Stimulated activated CD4-positive, alpha-beta T cell treated with anti-CD3 and anti-CD28 coated beads, Interleukin-4, amount 100 ng/mL, for 4 hours (primary cell): ENCODE results near the gene DDX11.
"Not testable (repeated sequence)": the region's sequence is repeated elsewhere in the genome, so short reads cannot be mapped to it uniquely, and the experiment has no call there.

ENCODE experiments used
- DNase-seq, 2 experiments: peaks; one replicate each; pipeline ENCODE4 v3.0.0-alpha.2; 2020

The DDX11 gene

DNA sequence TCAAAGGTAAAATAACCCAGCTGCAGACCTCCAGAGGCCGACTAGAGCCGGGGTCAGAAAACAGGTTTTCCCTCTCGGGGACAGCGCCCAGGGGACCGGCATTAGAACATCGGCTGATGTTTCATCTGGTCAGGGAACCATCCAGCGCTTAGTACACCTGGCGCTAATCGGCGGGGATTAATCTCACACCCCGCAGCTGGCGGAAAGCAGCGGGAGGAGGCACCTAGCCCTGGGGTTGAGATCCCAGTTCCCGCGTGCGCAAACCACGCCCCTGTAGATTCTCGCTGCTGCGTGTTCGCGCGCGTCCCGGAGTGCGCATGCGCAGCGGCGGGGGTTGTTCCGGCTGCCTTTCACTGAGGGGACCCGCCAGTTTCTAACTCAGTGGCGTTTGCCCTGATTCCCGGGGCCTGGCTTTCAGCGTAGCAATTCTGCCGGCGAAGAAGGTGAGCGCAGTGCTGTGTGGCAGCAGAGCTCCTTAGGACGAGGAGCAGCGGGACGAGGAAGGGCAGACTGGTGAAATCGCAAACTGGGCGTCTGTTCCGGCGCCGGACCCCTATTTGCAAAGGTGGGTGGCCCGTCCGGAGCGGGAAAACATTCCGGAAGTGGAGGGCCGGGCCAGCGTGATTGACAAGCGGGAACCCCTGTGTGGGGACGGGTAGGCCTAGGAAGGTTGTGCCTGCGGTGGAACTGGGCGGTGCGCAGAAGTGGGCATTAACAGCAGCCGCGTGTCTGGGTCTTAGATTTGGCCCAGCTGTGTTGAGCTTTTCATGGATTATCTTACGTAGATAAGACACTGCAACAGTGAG lies at the start of gene DDX11:
TSS of gene DDX11 (plus strand) at position 334 of the 806 bp plus-strand sequence. CDS start 4,534 bp downstream, outside the sequence.
- peak; percentile 87 to 92 for DNase-seq

- no peak for DNase-seq
Measured at GRCh38 chr12:31026202-31026601, 47.5 kb upstream of the DDX11 start.

GRCh38 chr12:31027006-31027405 lies 46.7 kb upstream of the DDX11 start:
- not testable (repeated sequence) for DNase-seq

GRCh38 chr12:31029468-31029867 lies 44.2 kb upstream of the DDX11 start:
- no peak for DNase-seq

- DNase-seq, result no peak
Measured at GRCh38 chr12:31029916-31030562, 43.6 kb upstream of the DDX11 start.

DNA sequence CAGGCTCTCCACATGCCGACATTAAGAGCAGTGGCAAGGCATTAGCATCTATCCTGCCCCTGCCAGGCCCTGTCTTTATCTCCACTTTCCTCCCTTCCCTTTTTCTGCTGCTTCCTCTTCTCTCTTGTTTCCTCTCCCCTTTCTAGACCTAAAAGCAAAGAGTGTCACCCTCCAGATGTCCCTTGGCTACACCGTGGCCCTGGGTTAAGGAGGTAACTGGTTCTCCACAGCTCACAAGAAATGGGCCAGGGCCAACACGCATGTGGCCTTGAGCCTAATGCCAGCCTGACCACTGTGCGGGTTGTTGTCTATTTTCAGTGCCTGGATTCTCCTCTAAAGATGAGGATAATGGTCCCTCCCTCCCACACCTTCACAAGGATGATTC lies 41.7 kb upstream of the DDX11 start:
- DNase-seq, result no peak

GRCh38 chr12:31033146-31033545 lies 40.5 kb upstream of the DDX11 start:
- no peak for DNase-seq

- DNase-seq, result no peak
Measured at GRCh38 chr12:31033681-31034080, 40.0 kb upstream of the DDX11 start.

GRCh38 chr12:31034372-31034771 lies 39.3 kb upstream of the DDX11 start:
- no peak for DNase-seq

DNA sequence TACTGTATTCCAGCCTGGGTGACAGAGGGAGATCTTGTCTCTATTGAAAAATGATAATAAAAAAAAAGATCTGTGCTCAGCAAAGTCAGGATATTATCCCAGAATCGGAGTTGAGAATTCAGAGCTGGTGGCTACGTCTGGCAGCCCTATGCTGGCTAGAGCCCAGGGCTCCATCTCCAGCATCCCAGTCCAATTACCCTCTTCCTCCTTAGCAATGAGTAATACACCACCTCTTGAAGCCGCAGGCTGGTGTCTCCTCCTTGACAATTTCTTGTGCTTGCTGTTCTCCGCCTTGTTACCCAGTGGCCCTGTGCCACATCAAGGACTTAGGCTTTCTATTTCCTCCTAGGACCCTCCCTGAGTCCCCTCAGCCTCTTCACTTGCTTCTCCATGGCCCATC lies 38.4 kb upstream of the DDX11 start:
- no peak for DNase-seq

GRCh38 chr12:31035967-31036665 lies 37.5 kb upstream of the DDX11 start:
- no peak for DNase-seq

- no peak for DNase-seq
Measured at GRCh38 chr12:31037028-31037427, 36.6 kb upstream of the DDX11 start.

DNA sequence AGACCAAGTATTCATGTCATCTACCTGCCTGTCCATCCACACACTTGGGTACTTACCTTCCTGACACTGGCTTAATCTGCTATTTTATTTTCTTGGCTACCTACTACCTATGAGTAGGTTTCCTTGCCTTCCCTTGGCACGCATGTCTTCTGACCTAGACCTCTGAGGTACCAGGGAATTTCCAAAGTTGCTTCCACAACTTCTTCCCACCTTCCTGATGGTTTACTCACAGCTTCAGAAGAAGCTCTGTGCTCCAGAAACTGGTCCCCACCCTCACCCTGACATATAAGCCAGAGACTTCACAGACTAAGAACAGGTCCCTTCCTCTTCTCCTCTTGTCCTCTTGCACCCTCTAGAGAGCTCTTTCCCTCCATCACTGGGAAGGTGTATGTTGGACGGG lies 35.7 kb upstream of the DDX11 start:
- no peak for DNase-seq

DNA sequence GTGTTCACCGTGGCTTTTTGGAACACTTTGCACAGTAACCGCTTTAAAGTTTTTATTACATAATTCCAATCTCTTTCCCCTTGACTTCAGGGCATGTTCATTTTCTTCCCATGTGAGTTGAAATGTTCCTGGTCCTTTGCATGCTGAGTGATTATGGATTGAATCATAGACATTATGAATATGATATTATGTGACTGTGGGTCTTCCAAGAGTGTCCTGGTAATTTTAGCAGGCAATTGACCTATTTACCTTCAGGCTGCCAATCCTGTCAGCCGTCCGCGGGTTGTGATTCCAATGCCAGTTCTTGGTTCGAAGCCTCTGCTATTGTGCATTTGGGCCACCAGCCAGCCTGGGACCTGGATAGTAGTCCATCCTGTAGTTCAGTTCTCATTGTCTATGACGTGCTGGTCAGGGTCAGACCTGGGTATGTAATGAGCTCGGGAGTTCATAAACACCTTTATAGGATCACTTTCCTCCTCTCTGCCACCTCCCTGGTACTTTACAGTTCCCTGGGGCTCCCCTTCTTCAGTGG lies 32.6 kb upstream of the DDX11 start:
- DNase-seq, result no peak

DNA sequence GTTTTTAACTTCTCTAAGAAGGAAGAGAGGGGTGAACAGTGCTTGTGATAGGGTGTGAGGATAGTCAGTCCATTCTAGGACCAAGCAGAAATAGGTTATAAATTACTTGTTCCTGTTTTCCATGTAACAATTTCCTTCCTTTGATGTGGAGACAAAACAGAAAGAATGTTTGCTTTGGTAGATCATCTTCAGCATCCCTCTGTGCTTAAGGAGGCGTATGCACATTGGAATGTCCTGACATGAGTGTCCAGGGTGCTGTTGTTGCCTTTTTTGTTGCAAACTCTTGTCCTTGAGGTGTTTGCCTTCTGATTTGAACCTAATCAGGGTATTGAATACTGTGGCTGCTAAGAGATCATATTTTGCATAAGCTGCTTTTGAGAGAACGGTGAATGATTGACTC lies 23.5 kb upstream of the DDX11 start:
- not testable (repeated sequence) for DNase-seq

DNA sequence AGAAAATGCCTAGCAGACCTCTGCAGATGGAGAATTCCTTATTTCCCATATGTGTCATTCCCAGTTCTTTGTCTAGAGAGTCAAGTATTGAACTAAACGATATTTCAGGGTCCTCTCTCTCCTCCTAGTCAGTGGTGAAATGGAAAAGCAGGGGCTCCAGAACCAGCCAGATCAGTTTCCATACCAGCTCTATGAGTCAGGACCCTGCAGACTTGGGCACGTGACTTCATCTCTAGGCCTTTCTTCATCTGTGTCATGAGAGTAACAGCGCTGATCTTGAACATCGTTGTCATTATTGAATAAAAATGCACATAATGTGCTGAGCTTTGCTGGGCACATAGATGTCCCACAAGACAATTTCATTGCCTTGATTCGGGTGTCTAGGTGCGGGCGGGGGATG lies 23.1 kb upstream of the DDX11 start:
- not testable (repeated sequence) for DNase-seq

- not testable (repeated sequence) for DNase-seq
Measured at GRCh38 chr12:31051692-31052091, 22.0 kb upstream of the DDX11 start.

DNA sequence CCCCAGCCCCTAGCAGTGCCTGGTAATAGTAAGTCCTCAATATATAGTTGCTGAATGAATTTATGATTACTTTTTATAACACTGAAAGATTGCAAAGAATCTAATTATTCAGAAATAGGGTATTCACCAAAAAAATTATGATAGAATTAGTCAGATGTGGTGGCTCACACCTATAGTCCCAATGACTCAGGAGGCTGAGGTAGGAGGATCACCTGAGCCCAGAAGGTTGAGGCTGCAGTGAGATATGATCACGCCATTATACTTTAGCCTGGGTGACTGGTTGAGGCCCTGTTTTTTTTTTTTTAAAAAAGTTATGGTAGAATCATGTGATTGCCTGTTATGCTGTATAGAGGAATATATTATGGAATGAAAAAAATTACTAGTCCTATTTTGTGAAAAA lies 21.5 kb upstream of the DDX11 start:
- DNase-seq, result not testable (repeated sequence)

DNA sequence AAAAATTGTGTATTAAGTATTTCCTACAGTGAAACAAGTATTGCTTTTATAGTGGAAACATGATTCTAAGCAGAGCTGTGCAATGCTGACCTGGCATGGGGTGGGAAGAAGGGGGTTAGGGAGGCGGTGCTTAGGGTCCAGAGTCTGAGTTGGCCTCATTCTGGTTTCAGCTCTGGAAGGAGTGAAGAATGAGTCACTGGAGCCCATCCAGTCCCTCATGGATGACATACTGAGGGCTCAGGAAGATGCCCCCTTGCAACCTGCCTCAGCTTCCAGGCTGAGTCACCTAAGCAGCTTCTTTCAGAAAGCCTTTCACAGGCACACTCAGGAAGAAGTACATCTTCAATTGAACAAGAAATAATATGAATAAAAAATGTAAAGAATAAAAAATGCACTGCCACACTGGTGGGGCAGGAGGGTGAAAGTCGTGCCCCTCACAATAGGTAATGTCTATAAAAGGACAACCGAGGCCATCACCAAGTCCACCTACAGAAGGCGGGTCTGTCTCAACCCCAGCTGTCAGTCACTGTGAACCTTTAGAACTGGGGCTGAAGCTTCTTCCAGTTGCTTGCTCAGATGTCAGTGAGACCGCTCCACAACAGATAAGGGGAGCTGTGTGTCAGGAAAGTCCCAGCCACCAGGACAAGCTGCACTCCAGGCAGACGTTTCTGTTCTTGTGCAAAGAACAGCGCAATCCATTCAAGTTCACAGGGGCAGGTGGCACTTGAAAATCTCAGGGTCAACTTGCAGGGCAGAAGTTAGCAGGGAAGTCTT lies 20.8 kb upstream of the DDX11 start:
- not testable (repeated sequence) for DNase-seq

DNA sequence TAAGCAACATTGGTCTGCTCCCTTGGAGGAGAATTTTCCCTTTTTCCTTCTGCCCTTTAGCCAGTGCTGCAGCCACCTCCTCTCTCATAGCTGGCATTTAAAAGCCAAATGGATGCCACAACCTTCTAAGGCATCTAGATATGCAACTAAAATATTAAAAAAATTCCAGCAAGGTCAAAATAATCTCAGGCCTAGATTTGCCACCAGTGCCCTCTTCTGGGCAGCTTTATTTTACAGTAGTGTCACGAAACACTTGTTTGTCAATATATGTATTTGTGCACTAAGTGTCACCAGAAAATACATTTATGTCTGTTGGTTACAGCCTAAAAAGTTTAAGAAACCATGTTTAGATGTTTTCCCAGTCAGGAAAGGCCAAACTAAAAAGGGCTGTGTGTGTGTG lies 19.7 kb upstream of the DDX11 start:
- not testable (repeated sequence) for DNase-seq

GRCh38 chr12:31057671-31058070 lies 16.0 kb upstream of the DDX11 start:
- DNase-seq, result no peak

GRCh38 chr12:31066196-31066595 lies 7.5 kb upstream of the DDX11 start:
- not testable (repeated sequence) for DNase-seq

DNA sequence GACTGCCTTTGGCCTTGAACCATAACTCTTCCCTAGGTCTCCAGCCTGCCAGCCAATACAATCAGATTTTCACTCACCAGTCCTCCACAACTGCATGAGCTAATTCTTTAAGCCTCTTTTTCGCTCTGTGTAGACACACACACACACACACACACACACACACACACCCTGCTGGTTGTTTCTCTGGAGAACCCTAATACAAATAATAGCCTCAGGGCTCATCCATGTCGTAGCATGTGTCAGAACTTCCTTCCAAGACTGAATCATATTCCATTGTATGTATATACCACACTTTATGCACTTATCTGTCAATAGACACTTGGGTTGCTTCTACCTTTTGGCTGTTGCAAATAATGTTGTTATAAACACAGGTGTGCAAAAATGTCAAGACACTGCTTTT lies 6.0 kb upstream of the DDX11 start:
- DNase-seq, result not testable (repeated sequence)
